Mesendoderm (in vitro differentiated cells): Measurements from ENCODE around the gene TF. TPM values are rescaled to one million over a fixed set of nuclear protein-coding genes. Genes with fewer than 3 reads are reported as not detected.

Experiments
- DNase-seq: peaks from one replicate; pipeline ENCODE4 v3.0.0; 2013
- H2AK5ac ChIP-seq: 2 replicates; pipeline ENCODE4 v1.6.1; 2013; ENCODE audit warnings: low read length, inconsistent platforms
- H2BK120ac ChIP-seq: 2 replicates; pipeline ENCODE4 v1.6.1; 2013; ENCODE audit warnings: low read depth, mild to moderate bottlenecking, low read length, moderate library complexity, mixed read lengths
- H2BK15ac ChIP-seq: replicated peaks from 2 replicates; pipeline ENCODE4 v1.6.1; 2013; ENCODE audit warnings: low read depth, mild to moderate bottlenecking, moderate library complexity
- H2BK5ac ChIP-seq: 2 replicates; pipeline ENCODE4 v1.6.1; 2013; ENCODE audit warnings: low read length, inconsistent platforms
- H3K18ac ChIP-seq: 2 replicates; pipeline ENCODE4 v1.6.1; 2013; ENCODE audit warnings: mild to moderate bottlenecking, low read length, mixed read lengths
- H3K23ac ChIP-seq: one replicate; pipeline ENCODE4 v1.6.1; 2013; ENCODE audit warnings: low read length
- H3K27ac ChIP-seq: 2 replicates; pipeline ENCODE4 v1.5.1; 2013; ENCODE audit warnings: low read depth, mild to moderate bottlenecking, inconsistent platforms, low read length, moderate library complexity
- H3K27me3 ChIP-seq: 2 replicates; pipeline ENCODE4 v1.6.1; 2013; ENCODE audit warnings: low read length, control low read depth, mild to moderate bottlenecking, inconsistent platforms; ENCODE audit not compliant: insufficient read depth, poor library complexity
- H3K36me3 ChIP-seq: 2 replicates; pipeline ENCODE4 v1.6.1; 2013; ENCODE audit warnings: low read length, inconsistent platforms; ENCODE audit not compliant: control insufficient read depth, insufficient read depth
- H3K4ac ChIP-seq: one replicate; pipeline ENCODE4 v1.6.1; 2013; ENCODE audit warnings: low read depth, mild to moderate bottlenecking, low read length, moderate library complexity
- H3K4me1 ChIP-seq: 2 replicates; pipeline ENCODE4 v1.6.1; 2013; ENCODE audit warnings: low read depth, low read length, inconsistent platforms; ENCODE audit not compliant: control insufficient read depth
- H3K4me2 ChIP-seq: 2 replicates; pipeline ENCODE4 v1.6.1; 2013; ENCODE audit warnings: low read length
- H3K4me3 ChIP-seq: 2 replicates; pipeline ENCODE4 v1.5.1; 2013; ENCODE audit warnings: mild to moderate bottlenecking, low read length
- H3K56ac ChIP-seq: one replicate; pipeline ENCODE4 v1.6.1; 2013; ENCODE audit warnings: low read length
- H3K79me1 ChIP-seq: 2 replicates; pipeline ENCODE4 v1.6.1; 2013; ENCODE audit warnings: low read length, inconsistent platforms
- H3K79me2 ChIP-seq: 2 replicates; pipeline ENCODE4 v1.6.1; 2013; ENCODE audit warnings: mild to moderate bottlenecking, low read length; ENCODE audit not compliant: control insufficient read depth, insufficient read depth
- H3K9ac ChIP-seq: 2 replicates; pipeline ENCODE4 v1.6.1; 2013; ENCODE audit warnings: low read length, inconsistent platforms
- H4K5ac ChIP-seq: one replicate; pipeline ENCODE4 v1.6.1; 2013; ENCODE audit warnings: low read length
- H4K8ac ChIP-seq: one replicate; pipeline ENCODE4 v1.6.1; 2013; ENCODE audit warnings: low read depth, mild to moderate bottlenecking, control low read depth, low read length, moderate library complexity
- WGBS: extraction: QIAGEN DNeasy Blood & Tissue Kit; methylation state at CpG from one replicate; pipeline ENCODE4 v1.1.7; 2013; ENCODE audit warnings: low lambda C conversion rate, missing lambda C conversion rate; ENCODE audit not compliant: insufficient coverage; ENCODE audit errors: extremely low coverage; 5-methylcytosine and 5-hydroxymethylcytosine counted together
- polyA plus RNA-seq, 2 experiments: library from polyadenylated mRNA; stranded (reverse); fragments of 200-250 nt; gene quantifications; one replicate each; pipeline ENCODE4 v1.2.3, GENCODE V29; 2013

The TF gene
- polyA plus RNA-seq (2013, experiment 1 of 2) = 0.03 TPM
- polyA plus RNA-seq (2013, experiment 2 of 2) = 0.03 TPM

DNA sequence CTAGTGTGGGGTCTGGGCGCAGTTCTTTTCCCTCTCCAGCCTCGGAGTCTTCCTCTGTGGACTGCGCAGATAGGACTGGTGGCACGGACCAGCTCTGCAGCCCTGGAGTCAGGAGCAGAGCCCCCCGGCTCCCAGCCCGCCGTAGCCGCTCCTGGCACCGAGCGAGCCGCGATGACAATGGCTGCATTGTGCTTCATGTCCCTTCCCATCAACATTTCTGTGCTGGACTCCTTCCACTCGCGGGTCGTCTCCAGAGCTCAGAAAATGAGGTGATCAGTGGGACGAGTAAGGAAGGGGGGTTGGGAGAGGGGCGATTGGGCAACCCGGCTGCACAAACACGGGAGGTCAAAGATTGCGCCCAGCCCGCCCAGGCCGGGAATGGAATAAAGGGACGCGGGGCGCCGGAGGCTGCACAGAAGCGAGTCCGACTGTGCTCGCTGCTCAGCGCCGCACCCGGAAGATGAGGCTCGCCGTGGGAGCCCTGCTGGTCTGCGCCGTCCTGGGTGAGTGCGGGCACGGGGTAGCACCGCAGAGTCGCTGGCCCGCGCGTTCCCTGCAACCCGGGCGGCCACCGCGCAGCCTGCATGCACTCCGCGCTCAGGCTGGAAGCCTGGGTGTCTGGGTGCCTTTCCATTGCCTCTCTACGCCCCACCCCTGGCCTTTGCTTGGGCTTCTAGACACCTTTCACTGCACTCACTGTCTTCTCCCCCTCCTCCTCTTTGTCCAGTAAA is at the start of gene TF:
TF (plus strand) TSS at position 413 of the 731 bp plus-strand sequence; CDS start at position 461, 48 bp downstream.
- WGBS = no CpG with 5 or more reads among the region's 50 CpGs
- no peak for DNase-seq
- no peaks in the 10 kb centered on the region for H3K79me1 ChIP-seq
- no peak within 1 kb of the TSS for H4K8ac ChIP-seq
- no peaks in the 10 kb centered on the region for H3K36me3 ChIP-seq
- H3K56ac ChIP-seq = no peak within 1 kb of the TSS
- no peak within 1 kb of the TSS for H4K5ac ChIP-seq
- no peak within 1 kb of the TSS for H2AK5ac ChIP-seq
- no peak within 1 kb of the TSS for H2BK120ac ChIP-seq
- H3K4me3 ChIP-seq = no peak within 1 kb of the TSS
- no peak within 1 kb of the TSS for H3K4me2 ChIP-seq
- no peak within 1 kb of the TSS for H3K23ac ChIP-seq
- no peaks in the 10 kb centered on the region for H3K79me2 ChIP-seq
- H2BK5ac ChIP-seq = no peak within 1 kb of the TSS
- no peaks in the 10 kb centered on the region for H3K4me1 ChIP-seq
- H3K9ac ChIP-seq = no peak within 1 kb of the TSS
- H3K27me3 ChIP-seq = no peaks in the 10 kb centered on the region
- no peak within 1 kb of the TSS for H3K18ac ChIP-seq
- H3K27ac ChIP-seq = no peak within 1 kb of the TSS
- H3K4ac ChIP-seq = no peak within 1 kb of the TSS
- H2BK15ac ChIP-seq = no peak within 1 kb of the TSS

DNA sequence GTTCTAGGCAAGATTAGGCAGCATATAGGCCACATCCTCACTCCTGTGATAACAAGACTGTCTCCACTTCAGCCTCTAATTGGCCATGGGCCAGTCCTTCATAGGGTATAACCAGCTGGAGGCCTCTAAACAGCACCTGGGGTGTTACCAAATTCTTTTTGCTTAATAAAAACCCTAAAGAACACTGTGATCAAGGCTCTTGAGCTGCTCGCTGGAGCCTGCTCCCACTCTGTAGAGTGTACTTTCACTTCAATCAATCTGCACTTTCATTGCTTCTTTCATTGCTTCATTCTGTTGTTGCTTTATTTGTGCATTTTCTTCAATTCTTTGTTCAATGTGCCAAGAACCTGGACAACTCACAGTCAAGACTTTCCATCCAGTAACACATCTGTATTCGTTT is 48.2 kb upstream of the TF start:
- H3K79me1 ChIP-seq = no peaks in the 10 kb centered on the region
- no peak overlapping the region for H3K56ac ChIP-seq
- H4K8ac ChIP-seq = no peak overlapping the region
- no peak overlapping the region for H3K4me2 ChIP-seq
- no peak overlapping the region for H3K4me3 ChIP-seq
- H3K23ac ChIP-seq = no peak overlapping the region
- no peak overlapping the region for H2BK5ac ChIP-seq
- no peak overlapping the region for H2AK5ac ChIP-seq
- no peak overlapping the region for H2BK15ac ChIP-seq
- no peak overlapping the region for H3K27ac ChIP-seq
- H3K4ac ChIP-seq = no peak overlapping the region
- H3K4me1 ChIP-seq = no peaks in the 10 kb centered on the region
- H2BK120ac ChIP-seq = no peak overlapping the region
- no peak overlapping the region for H3K9ac ChIP-seq
- H3K36me3 ChIP-seq = no peaks in the 10 kb centered on the region
- H4K5ac ChIP-seq = no peak overlapping the region
- no peaks in the 10 kb centered on the region for H3K27me3 ChIP-seq
- H3K79me2 ChIP-seq = no peaks in the 10 kb centered on the region
- WGBS = no CpG with 5 or more reads among the region's 2 CpGs
- no peak overlapping the region for H3K18ac ChIP-seq
- no peak for DNase-seq

DNA sequence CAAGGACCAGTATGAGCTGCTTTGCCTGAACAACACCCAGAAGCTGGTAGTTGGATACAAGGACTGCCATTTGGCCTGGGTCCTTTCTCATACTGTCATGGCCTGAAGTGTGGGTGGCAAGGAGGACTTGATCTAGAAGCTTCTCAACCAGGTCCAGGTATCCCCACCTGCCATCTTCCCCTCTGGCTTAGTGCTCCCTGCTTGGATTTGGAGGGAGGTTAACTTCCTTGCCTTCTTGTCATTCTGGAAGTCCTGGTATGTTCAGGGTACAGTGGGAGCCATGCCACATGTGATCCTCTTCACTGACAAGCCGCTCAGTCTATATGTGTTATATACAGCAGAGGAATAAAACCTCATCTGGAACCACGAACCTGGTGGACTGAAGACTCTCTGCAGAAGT is 46.7 kb upstream of the TF start:
- Histone ChIP-seq H3K79me2 (no peaks in the 10 kb centered on the region), H4K8ac (no peak overlapping the region), H2BK120ac (no peak overlapping the region), H3K23ac (no peak overlapping the region), H4K5ac (no peak overlapping the region), H3K9ac (no peak overlapping the region), H2BK15ac (no peak overlapping the region), H3K18ac (no peak overlapping the region), H3K4me1 (no peaks in the 10 kb centered on the region), H3K79me1 (no peaks in the 10 kb centered on the region), H3K4ac (no peak overlapping the region), H3K56ac (no peak overlapping the region), H3K4me3 (no peak overlapping the region), H2BK5ac (no peak overlapping the region), H3K27me3 (no peaks in the 10 kb centered on the region), H3K4me2 (no peak overlapping the region), H3K36me3 (no peaks in the 10 kb centered on the region), H3K27ac (no peak overlapping the region), H2AK5ac (no peak overlapping the region)
- no CpG with 5 or more reads among the region's 2 CpGs for WGBS
- no peak for DNase-seq

DNA sequence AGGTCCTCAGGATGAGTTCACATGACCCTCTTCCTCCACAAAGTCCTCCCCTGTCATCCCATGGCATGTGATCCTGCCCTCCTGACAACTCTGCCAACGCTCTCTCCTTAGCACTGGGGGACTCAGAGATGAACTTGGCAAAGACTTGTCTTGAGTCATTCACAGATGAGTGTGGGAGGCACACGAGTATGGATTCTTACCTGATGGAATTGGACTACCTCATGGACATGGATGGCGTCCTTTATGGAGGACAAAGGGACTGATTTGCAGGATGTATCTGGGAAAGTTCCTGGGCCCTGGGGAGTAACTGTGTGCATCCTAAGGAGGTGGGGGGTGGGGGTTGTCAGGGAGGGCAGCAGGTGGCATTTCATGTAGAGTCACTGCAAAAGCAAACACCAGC is 46.3 kb upstream of the TF start:
- H4K8ac ChIP-seq = no peak overlapping the region
- no peak overlapping the region for H3K18ac ChIP-seq
- no peak overlapping the region for H3K27ac ChIP-seq
- no peak overlapping the region for H3K9ac ChIP-seq
- H2BK120ac ChIP-seq = no peak overlapping the region
- H2BK15ac ChIP-seq = no peak overlapping the region
- no peak overlapping the region for H3K4me2 ChIP-seq
- H3K79me1 ChIP-seq = no peaks in the 10 kb centered on the region
- no peak overlapping the region for H3K56ac ChIP-seq
- no peak overlapping the region for H2BK5ac ChIP-seq
- no peaks in the 10 kb centered on the region for H3K36me3 ChIP-seq
- no peak overlapping the region for H3K4ac ChIP-seq
- H3K23ac ChIP-seq = no peak overlapping the region
- H4K5ac ChIP-seq = no peak overlapping the region
- no CpG with 5 or more reads among the region's 3 CpGs for WGBS
- no peaks in the 10 kb centered on the region for H3K79me2 ChIP-seq
- no peaks in the 10 kb centered on the region for H3K4me1 ChIP-seq
- no peaks in the 10 kb centered on the region for H3K27me3 ChIP-seq
- DNase-seq = no peak
- H2AK5ac ChIP-seq = no peak overlapping the region
- H3K4me3 ChIP-seq = no peak overlapping the region

DNA sequence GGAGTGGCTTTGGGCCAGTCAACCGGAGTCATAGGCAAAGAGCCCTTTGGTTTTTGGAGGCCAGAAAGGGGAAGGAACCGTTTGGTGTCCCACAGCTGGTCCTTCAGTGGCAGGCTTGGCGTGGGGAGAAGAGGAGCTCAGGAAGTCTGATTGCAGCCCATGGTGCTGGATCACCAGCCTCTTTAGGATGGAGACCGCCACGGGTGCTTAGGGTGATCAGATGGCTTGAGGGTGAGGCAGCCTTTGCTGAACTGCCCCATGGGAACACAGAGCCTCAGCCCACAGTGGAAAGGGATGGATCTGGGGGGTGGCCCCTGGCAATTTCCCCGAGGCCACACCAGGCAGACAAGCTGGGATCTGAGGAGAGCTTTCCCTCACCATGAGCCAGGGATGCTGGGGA is 45.8 kb upstream of the TF start:
- no peak overlapping the region for H2BK120ac ChIP-seq
- no peaks in the 10 kb centered on the region for H3K4me1 ChIP-seq
- H3K79me1 ChIP-seq = no peaks in the 10 kb centered on the region
- no peak overlapping the region for H2AK5ac ChIP-seq
- no peaks in the 10 kb centered on the region for H3K36me3 ChIP-seq
- no peak for DNase-seq
- no peak overlapping the region for H2BK5ac ChIP-seq
- no peak overlapping the region for H3K4me2 ChIP-seq
- H3K79me2 ChIP-seq = no peaks in the 10 kb centered on the region
- no peak overlapping the region for H3K18ac ChIP-seq
- H4K8ac ChIP-seq = no peak overlapping the region
- WGBS = no CpG with 5 or more reads among the region's 6 CpGs
- H3K56ac ChIP-seq = no peak overlapping the region
- H2BK15ac ChIP-seq = no peak overlapping the region
- no peak overlapping the region for H3K27ac ChIP-seq
- H3K9ac ChIP-seq = no peak overlapping the region
- H3K4me3 ChIP-seq = no peak overlapping the region
- H3K23ac ChIP-seq = no peak overlapping the region
- H3K4ac ChIP-seq = no peak overlapping the region
- no peaks in the 10 kb centered on the region for H3K27me3 ChIP-seq
- H4K5ac ChIP-seq = no peak overlapping the region
